Gastrocnemius medialis (tissue), 4 donors: Measurements from ENCODE around the gene UBR3. TPM values are rescaled to one million over a fixed set of nuclear protein-coding genes. Genes with fewer than 3 reads are reported as not detected.
"Not testable (repeated sequence)": the region's sequence is repeated elsewhere in the genome, so short reads cannot be mapped to it uniquely, and the experiment has no call there.

Experiments
- ATAC-seq, 2 donors: fragments of 150-250 bp; one replicate each; pipeline ENCODE4 v1.9.1; 2016
- DNase-seq, 2 donors: peaks; one replicate each; pipeline ENCODE4 v3.0.0-alpha.2; 2019
- H3K27ac ChIP-seq, 4 donors: fragments of 200-600 bp; sonication (generic); 1 replicate in 1 of 4; 2 replicates in 3 of 4; pipeline ENCODE4 v1.5.1; 2016 to 2018; ENCODE audit warnings: mild to moderate bottlenecking in 2 of 4, moderate library complexity in 1 of 4
- H3K27me3 ChIP-seq, 3 donors: fragments of 200-600 bp; sonication (generic) in 2 of 3; 1 replicate in 1 of 3; 2 replicates in 2 of 3; pipeline versions ENCODE4 v1.5.1 to v1.6.0; 2016 to 2019; ENCODE audit warnings: mild to moderate bottlenecking in 1 of 3, moderate library complexity in 1 of 3
- H3K36me3 ChIP-seq, 2 donors: fragments of 200-600 bp; sonication (generic) in 1 of 2; one replicate each; pipeline ENCODE4 v1.5.1; 2017 to 2018
- H3K4me1 ChIP-seq, 2 donors: fragments of 200-600 bp; sonication (generic) in 1 of 2; one replicate each; pipeline ENCODE4 v1.5.1; 2016 to 2017; ENCODE audit warnings: mild to moderate bottlenecking in 2 of 2
- H3K4me3 ChIP-seq, 4 donors: fragments of 200-600 bp; sonication (generic) in 3 of 4; 1 replicate in 1 of 4; 2 replicates in 3 of 4; pipeline ENCODE4 v1.5.1; 2016 to 2019; ENCODE audit warnings: mild to moderate bottlenecking in 2 of 4
- H3K9me3 ChIP-seq, 3 donors: fragments of 200-600 bp; sonication (generic) in 2 of 3; 1 replicate in 1 of 3; 2 replicates in 2 of 3; pipeline ENCODE4 v1.5.1; 2016 to 2019
- CTCF ChIP-seq, 5 experiments: fragments of 450-650 bp in 3 of 5; fragments of 200-600 bp in 2 of 5; sonication (generic) in 2 of 5; IDR thresholded peaks in 4 of 5; conservative IDR thresholded peaks in 1 of 5; 1 replicate in 4 of 5; 2 replicates in 1 of 5; pipeline ENCODE4 v1.5.1; 2016 to 2019; ENCODE audit warnings: antibody characterized with exemption in 5 of 5, mild to moderate bottlenecking in 3 of 5, moderate library complexity in 3 of 5
- POLR2A ChIP-seq, 2 donors: fragments of 450-650 bp; IDR thresholded peaks; one replicate each; pipeline ENCODE4 v1.6.1; 2017; ENCODE audit warnings: antibody characterized with exemption in 2 of 2, mild to moderate bottlenecking in 2 of 2, moderate library complexity in 2 of 2
- in situ Hi-C, 4 donors: fragments of 200-750 bp; cut with MboI; loops; one replicate each; pipeline versions ENCODE4 v1.15.0 to v1.8.0; 2017; ENCODE audit warnings: low sequenced_read_pairs in 4 of 4
- intact Hi-C: fragments of 100-400 bp; cut with DNase I; formaldehyde crosslinking; loops from one replicate; pipeline ENCODE4 v1.15.1; 2023; ENCODE audit warnings: low total_unique reads
- total RNA-seq, 4 donors: library from RNA; depleted of rRNA; stranded (reverse); fragments of >200 nt; gene quantifications; one replicate each; pipeline versions ENCODE4 v1.1.0 to v1.2.3, GENCODE V29; 2016

UBR3 gene
- total RNA-seq, 4 donors from 2014 or later = 178 to 247 (median 187) TPM

- Histone ChIP-seq H3K27me3 (no peaks in the 10 kb centered on the region), H3K36me3 (peaks cover 3 to 75% of the 10 kb centered on the region in 2 donors), H3K4me3 (no peak overlapping the region), H3K9me3 (no peaks in the 10 kb centered on the region), H3K4me1 (no peaks in the 10 kb centered on the region), H3K27ac (no peak overlapping the region)
- no peak for DNase-seq
- ATAC-seq = no peak
- intact Hi-C loops = no loop called here
- no peak for TF ChIP-seq POLR2A (IDR thresholded peaks at IDR 0.05)
- TF ChIP-seq CTCF (IDR thresholded peaks at IDR 0.05 in 4 of 5, conservative IDR thresholded peaks at IDR 0.05 in 1 of 5) = no peak
- in situ Hi-C loops = no loop called here
Observed at GRCh38 chr2:169808221-169808620, 19.0 kb upstream of the UBR3 start.

GRCh38 chr2:169815849-169816248 lies 11.4 kb upstream of the UBR3 start:
- Histone ChIP-seq H3K9me3 (no peaks in the 10 kb centered on the region), H3K4me1 (peaks cover 0 to 8% of the 10 kb centered on the region in 2 donors), H3K36me3 (peaks cover 0 to 57% of the 10 kb centered on the region in 2 donors), H3K27me3 (no peaks in the 10 kb centered on the region), H3K4me3 (no peak overlapping the region), H3K27ac (no peak overlapping the region)
- intact Hi-C loops = no loop called here
- ATAC-seq (no peak), DNase-seq (no peak)
- in situ Hi-C loops = no loop called here
- no peak for TF ChIP-seq CTCF (IDR thresholded peaks at IDR 0.05 in 4 of 5, conservative IDR thresholded peaks at IDR 0.05 in 1 of 5)
- no peak for TF ChIP-seq POLR2A (IDR thresholded peaks at IDR 0.05)

GRCh38 chr2:169816961-169817360 lies 10.3 kb upstream of the UBR3 start:
- not testable (repeated sequence) for ATAC-seq

GRCh38 chr2:169817369-169817768 lies 9.9 kb upstream of the UBR3 start:
- DNase-seq, H3K27me3 ChIP-seq, H3K9me3 ChIP-seq, ATAC-seq, H3K4me3 ChIP-seq, H3K27ac ChIP-seq, in situ Hi-C loops, intact Hi-C loops: not testable (repeated sequence)
- peaks cover 13 to 16% of the 10 kb centered on the region in 2 donors for H3K4me1 ChIP-seq
- peaks cover 0 to 54% of the 10 kb centered on the region in 2 donors for H3K36me3 ChIP-seq

More at GRCh38 chr2:169816961-169817360, 10.3 kb upstream of the UBR3 start:
- Histone ChIP-seq H3K36me3 (peaks cover 0 to 56% of the 10 kb centered on the region in 2 donors), H3K4me1 (peaks cover 9 to 12% of the 10 kb centered on the region in 2 donors)
- DNase-seq, H3K4me3 ChIP-seq, H3K9me3 ChIP-seq, intact Hi-C loops, in situ Hi-C loops, H3K27ac ChIP-seq, H3K27me3 ChIP-seq: not testable (repeated sequence)

- no peak overlapping the region for H3K4me3 ChIP-seq
- DNase-seq (no peak), ATAC-seq (peak in 1 of 2 donors; percentile 30)
- in situ Hi-C loops (no loop called here), intact Hi-C loops (no loop called here)
- peaks cover 21 to 24% of the 10 kb centered on the region in 2 donors for H3K4me1 ChIP-seq
- H3K27me3 ChIP-seq = no peaks in the 10 kb centered on the region
- peaks cover 0 to 48% of the 10 kb centered on the region in 2 donors for H3K36me3 ChIP-seq
- TF ChIP-seq CTCF (IDR thresholded peaks at IDR 0.05 in 4 of 5, conservative IDR thresholded peaks at IDR 0.05 in 1 of 5) (no peak), POLR2A (IDR thresholded peaks at IDR 0.05) (no peak)
- peak overlapping the region in 3 of 4 donors; percentile 0 to 14 (median 8) for H3K27ac ChIP-seq
- no peaks in the 10 kb centered on the region for H3K9me3 ChIP-seq
Observed at GRCh38 chr2:169818241-169818640, 9.0 kb upstream of the UBR3 start.

GRCh38 chr2:169819106-169819505 lies 8.1 kb upstream of the UBR3 start:
- no peaks in the 10 kb centered on the region for H3K27me3 ChIP-seq
- TF ChIP-seq CTCF (IDR thresholded peaks at IDR 0.05 in 4 of 5, conservative IDR thresholded peaks at IDR 0.05 in 1 of 5) (no peak), POLR2A (IDR thresholded peaks at IDR 0.05) (no peak)
- intact Hi-C loops = no loop called here
- in situ Hi-C loops = no loop called here
- peak overlapping the region in 1 of 4 donors; percentile 30 for H3K27ac ChIP-seq
- H3K9me3 ChIP-seq = no peaks in the 10 kb centered on the region
- ATAC-seq = no peak
- H3K36me3 ChIP-seq = peaks cover 0 to 40% of the 10 kb centered on the region in 2 donors
- H3K4me1 ChIP-seq = peaks cover 29 to 33% of the 10 kb centered on the region in 2 donors
- no peak overlapping the region for H3K4me3 ChIP-seq
- DNase-seq = no peak

- H3K27me3 ChIP-seq, ATAC-seq, H3K27ac ChIP-seq, H3K9me3 ChIP-seq, DNase-seq, H3K4me3 ChIP-seq: not testable (repeated sequence)
- H3K4me1 ChIP-seq = peaks cover 32 to 35% of the 10 kb centered on the region in 2 donors
- intact Hi-C loops (loop anchor here (10.0 kb wide), 2 partner anchors 235 to 305 kb away; partner anchors contain the start of gene PPIG), in situ Hi-C loops (loop anchor here (5.0 to 10.0 kb wide), 3 partner anchors 105 to 112 kb away; no protein-coding TSS in a partner anchor)
- peaks cover 0 to 33% of the 10 kb centered on the region in 2 donors for H3K36me3 ChIP-seq
Observed at GRCh38 chr2:169820101-169820500, 7.2 kb upstream of the UBR3 start.
